ENCODE measurements around the gene ABHD15. TPM values are rescaled to one million over a fixed set of nuclear protein-coding genes. Genes with fewer than 3 reads are reported as not detected.

Gene ABHD15
- total RNA-seq, 4 donors from 2014 or later, result 6.8 to 18.3 (median 11.9) TPM

GRCh38 chr17:29578626-29579485 lies 12.0 kb upstream of the ABHD15 start:
- 87% methylated on average over 14 of the region's 14 CpGs for WGBS
- peaks cover 27 to 57% (median 48%) of the 10 kb centered on the region in 4 donors for H3K4me1 ChIP-seq
- intact Hi-C loops (cut with DNase I), result no loop called here
- H3K9me3 ChIP-seq, result no peaks in the 10 kb centered on the region
- peak overlapping the region in 1 of 4 donors; percentile 40 for H3K27ac ChIP-seq (replicated peaks in 1 of 4)
- no peak for TF ChIP-seq POLR2AphosphoS5 (IDR thresholded peaks at IDR 0.05)
- no peak for TF ChIP-seq POLR2A (IDR thresholded peaks at IDR 0.05; ENCODE audit: low read depth)
- no peak for TF ChIP-seq EP300 (IDR thresholded peaks at IDR 0.05)
- no peak for TF ChIP-seq CTCF (IDR thresholded peaks at IDR 0.05)
- H3K27me3 ChIP-seq, result no peaks in the 10 kb centered on the region
- peaks cover 51 to 98% (median 93%) of the 10 kb centered on the region in 4 donors for H3K36me3 ChIP-seq
- H3K4me3 ChIP-seq, result no peak overlapping the region
- no peak for DNase-seq (ENCODE audit: extremely low spot score)

GRCh38 chr17:29577385-29578211 lies 10.8 kb upstream of the ABHD15 start:
- no peak overlapping the region for H3K4me3 ChIP-seq
- no peaks in the 10 kb centered on the region for H3K9me3 ChIP-seq
- H3K27me3 ChIP-seq, result no peaks in the 10 kb centered on the region
- peaks cover 25 to 52% (median 46%) of the 10 kb centered on the region in 4 donors for H3K4me1 ChIP-seq
- TF ChIP-seq POLR2AphosphoS5 (IDR thresholded peaks at IDR 0.05) (no peak), CTCF (IDR thresholded peaks at IDR 0.05) (no peak)
- 81% methylated on average over 9 of the region's 22 CpGs for WGBS
- peak overlapping the region in 3 of 4 donors; percentile 0 to 40 (median 23) for H3K27ac ChIP-seq (replicated peaks in 1 of 4)
- peaks cover 48 to 91% (median 88%) of the 10 kb centered on the region in 4 donors for H3K36me3 ChIP-seq
- intact Hi-C loops (cut with DNase I), result no loop called here
- DNase-seq (ENCODE audit: extremely low spot score), result no peak

GRCh38 chr17:29577001-29577370 lies 10.1 kb upstream of the ABHD15 start:
- 90% methylated on average over 6 of the region's 9 CpGs for WGBS
- Histone ChIP-seq H3K4me1 (peaks cover 31 to 52% (median 49%) of the 10 kb centered on the region in 4 donors), H3K27ac (replicated peaks in 1 of 4) (peak overlapping the region in 1 of 4 donors; percentile 40)

More at GRCh38 chr17:29577001-29577370, 10.1 kb upstream of the ABHD15 start:
- TF ChIP-seq CTCF (IDR thresholded peaks at IDR 0.05), result no peak
- no peak for TF ChIP-seq POLR2A (IDR thresholded peaks at IDR 0.05; ENCODE audit: low read depth)
- TF ChIP-seq EP300 (IDR thresholded peaks at IDR 0.05), result no peak
- TF ChIP-seq POLR2AphosphoS5 (IDR thresholded peaks at IDR 0.05), result no peak
- Histone ChIP-seq H3K27me3 (no peaks in the 10 kb centered on the region), H3K4me3 (no peak overlapping the region), H3K36me3 (peaks cover 42 to 86% (median 82%) of the 10 kb centered on the region in 4 donors), H3K9me3 (no peaks in the 10 kb centered on the region)
- DNase-seq (ENCODE audit: extremely low spot score), result no peak
- intact Hi-C loops (cut with DNase I), result no loop called here
